ENCODE data around the gene SLC36A1.
"Not testable (repeated sequence)": the region's sequence is repeated elsewhere in the genome, so short reads cannot be mapped to it uniquely, and the experiment has no call there.

The SLC36A1 gene

DNA sequence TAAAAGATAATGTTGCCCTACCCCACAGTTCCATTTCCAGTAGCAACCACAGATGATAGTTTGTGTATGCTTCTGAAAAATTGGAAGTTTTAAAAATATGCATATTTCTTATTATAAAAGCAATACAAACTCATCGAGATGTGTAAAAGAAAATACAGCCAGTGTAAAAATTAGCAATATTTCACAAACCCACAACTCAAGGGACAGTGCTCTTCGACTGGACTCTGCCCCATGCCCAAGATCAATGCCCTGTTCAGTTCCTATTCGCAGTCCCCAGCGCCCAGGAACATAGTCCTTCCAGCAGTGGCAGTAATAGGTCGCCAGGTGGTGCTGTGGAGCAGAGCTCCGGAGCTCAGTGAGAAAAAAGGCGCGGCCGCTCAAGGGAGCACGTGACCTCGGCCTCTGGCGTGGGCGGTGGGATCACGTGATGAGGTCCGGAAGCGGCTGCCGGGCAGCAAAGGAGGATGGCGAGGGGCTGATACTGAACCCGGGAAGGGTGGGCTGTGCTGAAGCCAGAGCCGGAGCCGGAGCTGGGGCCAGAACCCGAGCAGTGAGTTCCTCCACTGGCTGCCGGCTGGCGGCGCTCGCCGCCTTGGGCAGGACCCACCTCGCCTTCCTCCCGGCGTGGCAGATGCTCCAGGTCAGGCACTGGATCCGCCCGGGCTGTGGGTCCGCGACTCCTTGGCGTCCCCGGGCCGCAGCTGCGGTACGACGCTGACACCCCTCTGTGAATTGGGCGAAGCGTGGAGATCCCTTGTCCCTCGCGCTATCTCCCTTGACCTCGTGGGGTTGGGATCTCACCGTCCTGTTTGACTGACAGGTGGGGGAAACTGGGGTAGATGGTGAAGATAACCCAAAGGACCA is at the start of gene SLC36A1:
TSS of gene SLC36A1 (plus strand) at position 430 of the 864 bp plus-strand sequence. CDS start 11,190 bp downstream, outside the sequence.
- DNase-seq (ENCODE audit: low spot score), result peak; percentile 96

DNA sequence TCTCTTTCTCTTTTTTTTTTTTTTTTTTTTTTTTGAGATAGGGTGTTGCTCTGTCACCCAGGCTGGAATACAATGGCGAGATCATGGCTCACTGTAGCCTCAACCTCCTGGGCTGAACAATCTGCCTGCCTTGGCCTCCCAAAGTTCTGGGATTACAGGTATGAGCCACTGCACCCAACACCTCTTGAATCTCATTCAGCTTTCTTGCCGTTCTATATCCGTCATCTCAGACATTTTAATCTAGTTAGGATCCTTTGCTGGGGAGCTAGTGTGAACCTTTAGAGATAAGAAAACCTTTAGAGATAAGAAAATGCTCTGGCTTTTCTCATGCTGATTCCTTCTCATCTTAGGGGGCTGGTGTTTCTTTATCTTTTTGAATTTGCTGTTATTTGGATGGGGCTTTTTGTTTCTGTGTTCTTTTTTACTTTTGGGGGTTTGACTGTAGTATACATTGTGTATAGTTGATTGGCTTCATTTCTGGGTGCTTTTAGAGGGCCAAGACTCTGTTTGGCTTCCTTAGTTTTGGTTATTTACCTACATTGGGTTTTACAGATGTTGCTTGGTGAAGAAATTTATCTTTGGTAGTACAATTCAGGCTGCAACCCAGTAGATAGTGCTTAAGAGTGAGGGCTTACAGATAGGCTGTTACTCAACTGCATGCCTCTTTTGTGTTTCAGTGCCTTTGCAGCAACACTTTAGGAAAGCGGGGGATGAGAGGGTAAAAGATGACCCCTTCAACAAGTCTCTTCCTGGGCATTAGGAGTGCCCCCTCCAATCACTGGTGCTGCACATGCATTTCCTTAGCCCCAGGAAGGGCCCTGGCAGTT is 41.9 kb upstream of the SLC36A1 start:
- no peak for DNase-seq (ENCODE audit: low spot score)

DNA sequence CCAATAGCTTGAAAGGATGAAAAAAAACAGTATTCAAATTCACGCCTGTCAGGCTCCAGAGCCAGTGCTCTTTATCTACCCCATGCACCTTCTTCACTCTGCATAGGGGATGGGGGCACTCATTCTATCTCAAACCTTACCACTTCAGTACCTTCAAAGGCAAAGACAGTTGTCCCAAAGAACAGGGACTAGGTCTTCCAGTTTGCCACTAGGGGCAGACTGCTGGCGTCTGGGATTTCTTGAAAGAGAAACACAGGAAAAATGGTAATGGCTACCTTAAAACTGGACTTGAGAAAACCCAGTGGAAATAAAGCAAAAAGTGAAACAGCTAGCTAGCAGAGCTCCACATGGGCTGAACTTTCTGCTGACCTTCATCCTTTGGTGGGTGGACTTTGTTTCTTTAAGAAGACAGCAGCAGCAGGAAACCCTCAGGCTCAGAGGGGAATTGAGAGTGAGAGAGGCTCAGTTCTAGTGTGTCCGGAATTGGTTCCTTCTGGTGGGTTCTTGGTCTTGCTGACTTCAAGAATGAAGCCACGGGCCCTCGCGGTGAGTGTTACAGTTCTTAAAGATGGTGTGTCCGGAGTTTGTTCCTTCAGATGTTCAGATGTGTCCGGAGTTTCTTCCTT is 41.0 kb upstream of the SLC36A1 start:
- peak; percentile 27 for DNase-seq (ENCODE audit: low spot score)

DNA sequence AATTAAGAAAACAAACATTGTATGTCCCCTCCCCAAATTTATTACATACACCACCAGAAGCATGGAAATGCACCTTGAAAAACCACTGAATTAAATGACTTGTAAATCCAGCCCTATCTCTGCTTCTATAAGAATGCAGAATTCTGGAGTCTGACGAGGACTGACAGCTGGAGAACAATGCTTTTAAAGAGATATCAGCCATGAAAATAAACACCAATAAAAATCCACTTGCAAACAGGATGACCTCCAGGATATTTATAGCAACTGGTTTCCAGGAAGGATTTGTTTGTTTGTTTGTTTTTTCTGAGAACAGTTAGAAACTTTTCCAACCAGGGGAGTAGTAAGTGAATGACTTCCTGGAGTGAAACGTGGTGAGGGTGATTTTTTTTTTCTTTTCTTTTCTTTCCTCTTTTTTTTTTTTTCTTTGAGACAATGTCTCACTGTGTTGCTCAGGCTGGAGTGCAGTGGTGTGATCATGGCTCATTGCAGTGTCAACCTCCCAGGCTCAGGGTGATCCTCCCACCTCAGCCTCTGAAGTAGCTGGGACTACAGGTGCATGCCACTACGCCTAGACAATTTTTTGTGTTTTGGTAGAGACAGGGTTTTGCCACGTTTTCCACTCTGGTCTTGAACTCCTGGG is 38.7 kb upstream of the SLC36A1 start:
- no peak for DNase-seq (ENCODE audit: low spot score)

DNA sequence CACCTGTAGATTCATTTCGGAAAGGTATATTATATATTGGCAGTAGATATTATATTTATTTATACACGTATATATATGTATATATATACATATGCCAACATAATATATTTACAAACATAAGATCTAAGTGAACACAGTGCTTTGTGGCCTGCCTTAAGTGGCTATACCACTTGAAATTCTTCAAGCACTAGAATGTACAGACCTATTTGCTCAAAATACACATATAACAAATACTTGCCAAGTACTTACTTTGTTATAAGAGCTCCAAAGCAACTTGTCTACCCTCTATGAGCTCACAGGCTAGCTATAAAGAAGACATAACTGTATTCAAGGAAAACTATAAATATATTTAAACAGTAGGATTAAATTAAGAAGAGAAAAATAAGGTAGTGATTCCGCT is 33.6 kb upstream of the SLC36A1 start:
- DNase-seq (ENCODE audit: low spot score), result no peak

DNA sequence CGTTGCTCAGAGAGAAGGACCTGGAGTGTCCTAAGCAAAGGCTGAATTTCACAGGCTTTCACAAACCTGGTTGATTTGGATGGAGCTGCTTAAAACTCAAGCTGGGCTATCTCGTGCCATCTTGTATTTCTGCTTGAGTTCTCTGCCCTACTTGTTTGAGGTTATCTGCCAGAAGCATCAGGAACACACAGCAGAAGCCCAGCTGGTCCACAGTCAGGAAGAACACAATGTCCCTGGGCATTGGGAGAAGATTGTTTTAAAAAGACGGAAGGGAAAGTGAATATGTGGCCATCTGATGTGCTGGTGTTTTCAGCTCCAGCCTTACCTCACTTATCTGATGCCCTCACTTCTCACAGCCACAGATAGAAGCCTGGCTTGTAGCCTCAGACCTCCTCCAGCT is 32.9 kb upstream of the SLC36A1 start:
- no peak for DNase-seq (ENCODE audit: low spot score)

DNA sequence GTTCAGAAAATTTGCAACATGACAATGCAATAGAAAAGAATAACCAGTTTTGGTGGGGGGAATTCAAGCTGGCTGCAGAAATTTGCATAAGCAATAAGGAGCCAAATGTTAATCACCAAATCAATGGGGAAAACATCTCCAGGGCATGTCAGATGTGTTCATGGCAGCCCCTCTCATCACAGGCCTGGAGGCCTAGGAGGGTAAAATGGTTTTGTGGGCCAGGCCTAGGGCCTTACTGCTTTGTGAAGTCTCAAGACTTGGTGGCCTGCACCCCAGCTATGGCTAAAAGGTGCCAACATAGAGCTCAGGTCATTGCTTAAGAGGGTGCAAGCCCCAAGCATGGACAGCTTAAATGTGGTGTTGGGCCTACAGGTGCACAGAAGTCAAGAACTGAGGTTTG is 29.7 kb upstream of the SLC36A1 start:
- DNase-seq (ENCODE audit: low spot score), result no peak

DNA sequence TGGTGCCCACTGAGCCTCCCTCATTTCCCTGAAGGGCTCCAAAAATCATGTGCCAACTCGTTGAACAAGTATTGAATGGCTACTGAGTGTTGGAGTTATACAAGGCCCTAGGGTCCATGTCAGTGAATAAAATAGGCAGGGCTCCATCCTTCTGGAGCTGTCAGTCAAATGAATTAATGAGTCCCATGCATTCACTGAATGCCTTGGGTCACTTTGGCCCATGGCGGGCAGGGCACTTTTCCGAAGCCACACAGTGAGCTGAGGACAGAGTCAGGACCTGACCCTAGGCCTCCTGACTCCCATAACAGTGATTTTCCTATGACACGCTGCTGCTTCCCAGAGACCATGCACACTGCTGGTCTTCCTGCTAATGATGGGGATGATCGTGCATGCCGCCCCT is 27.3 kb upstream of the SLC36A1 start:
- no peak for DNase-seq (ENCODE audit: low spot score)

DNA sequence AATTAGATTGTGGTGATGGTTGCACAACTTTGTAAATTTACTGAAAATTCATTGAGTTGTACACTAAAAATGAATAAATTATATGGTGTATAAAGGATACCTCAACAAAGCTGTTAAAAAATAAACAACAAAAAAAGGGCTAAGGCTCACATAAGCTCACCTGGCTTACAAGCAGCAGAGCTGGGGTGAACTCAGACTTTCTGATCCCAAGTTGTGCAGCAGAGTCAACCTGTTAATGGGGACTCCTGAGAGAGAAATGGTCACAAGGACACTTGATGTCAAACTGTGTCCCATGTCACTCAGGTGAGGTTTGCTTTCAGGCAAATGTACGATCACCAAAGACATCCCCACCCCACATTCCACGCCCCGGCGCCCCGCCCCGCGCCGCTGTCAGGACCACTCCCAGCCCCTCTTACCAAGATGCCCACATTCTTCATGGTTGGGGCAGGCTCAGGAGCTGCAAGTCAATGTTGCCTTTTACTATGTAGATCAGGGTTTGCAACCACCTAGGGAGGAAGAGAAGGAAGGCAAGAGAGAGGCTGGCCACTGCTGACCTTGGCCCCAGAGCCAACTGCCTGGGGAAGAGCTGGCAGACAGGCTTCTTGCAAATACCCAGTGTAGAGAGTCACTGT is 22.4 kb upstream of the SLC36A1 start:
- no peak for DNase-seq (ENCODE audit: low spot score)

DNA sequence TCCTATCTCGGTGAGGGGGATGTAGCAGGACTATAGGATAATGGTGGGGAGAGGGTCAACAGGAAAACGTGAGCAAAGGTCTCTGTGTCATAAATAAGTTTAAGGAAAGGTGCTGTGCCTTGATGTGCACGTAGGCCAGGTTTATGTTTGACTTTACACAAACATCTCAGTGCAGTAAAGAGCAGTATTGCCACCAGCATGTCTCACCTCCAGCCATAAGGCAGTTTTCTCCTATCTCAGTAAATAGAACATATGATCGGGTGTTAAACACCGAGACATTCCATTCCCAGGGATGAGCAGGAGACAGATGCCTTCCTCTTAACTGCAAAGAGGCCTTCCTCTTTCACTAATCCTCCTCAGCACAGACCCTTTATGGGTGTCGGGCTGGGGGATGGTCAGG is 21.1 kb upstream of the SLC36A1 start:
- DNase-seq (ENCODE audit: low spot score), result not testable (repeated sequence)

DNA sequence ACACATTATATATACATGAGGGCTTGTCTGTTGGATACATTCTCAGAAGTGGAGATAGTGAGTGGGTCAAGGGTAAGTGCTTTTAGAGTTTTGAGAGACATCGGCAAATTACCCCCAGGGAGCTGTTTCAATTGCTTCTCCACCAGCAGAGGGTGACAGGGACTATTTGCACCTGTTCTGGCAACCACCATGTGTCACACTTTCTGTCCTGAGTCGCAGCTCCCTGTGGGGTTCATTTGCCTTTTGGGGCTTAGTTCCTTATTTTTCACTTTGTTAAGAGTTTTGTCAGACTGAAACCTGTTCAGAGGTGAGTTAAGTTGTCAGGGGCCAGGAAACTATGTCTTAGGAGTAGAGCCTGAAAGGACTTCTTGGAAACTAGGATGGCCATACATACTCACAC is 20.1 kb upstream of the SLC36A1 start:
- DNase-seq (ENCODE audit: low spot score), result no peak

DNA sequence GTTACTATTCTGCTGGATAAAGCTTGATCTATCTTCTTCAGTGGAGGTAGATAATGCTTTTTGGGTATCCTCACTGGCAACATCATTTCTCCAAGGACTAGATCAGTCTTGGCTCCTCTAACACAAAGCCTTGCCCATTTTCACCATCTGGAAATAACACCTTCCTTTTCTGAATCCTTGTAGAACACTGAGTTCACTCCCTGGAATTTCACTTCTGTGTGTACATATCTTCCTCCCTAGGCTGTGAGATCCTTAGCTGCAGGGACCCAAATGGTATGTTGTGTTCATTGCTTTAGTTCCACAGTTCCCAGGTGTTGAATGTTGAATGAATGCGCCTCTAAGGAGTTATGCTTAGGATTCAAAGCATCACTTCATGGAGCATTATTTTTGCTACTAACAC is 16.7 kb upstream of the SLC36A1 start:
- no peak for DNase-seq (ENCODE audit: low spot score)

DNA sequence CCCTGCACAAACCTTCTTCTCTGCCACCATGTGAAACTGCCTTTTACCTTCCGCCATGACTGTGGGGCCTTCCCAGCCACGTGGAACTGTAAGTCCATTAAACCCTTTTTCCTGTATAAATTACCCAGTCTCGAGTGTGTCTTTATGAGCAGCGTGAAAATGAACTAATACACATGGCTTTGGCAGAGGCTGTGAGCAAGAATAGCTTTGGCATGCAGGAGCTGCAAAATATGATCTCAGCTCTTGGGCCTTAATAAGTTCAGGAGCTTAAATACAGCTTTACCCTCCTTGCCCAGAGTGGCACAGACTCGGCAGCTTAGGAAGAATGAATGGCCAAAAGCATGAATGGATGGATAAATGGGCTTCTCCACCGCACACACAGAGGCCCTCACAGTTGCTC is 15.7 kb upstream of the SLC36A1 start:
- DNase-seq (ENCODE audit: low spot score), result no peak

DNA sequence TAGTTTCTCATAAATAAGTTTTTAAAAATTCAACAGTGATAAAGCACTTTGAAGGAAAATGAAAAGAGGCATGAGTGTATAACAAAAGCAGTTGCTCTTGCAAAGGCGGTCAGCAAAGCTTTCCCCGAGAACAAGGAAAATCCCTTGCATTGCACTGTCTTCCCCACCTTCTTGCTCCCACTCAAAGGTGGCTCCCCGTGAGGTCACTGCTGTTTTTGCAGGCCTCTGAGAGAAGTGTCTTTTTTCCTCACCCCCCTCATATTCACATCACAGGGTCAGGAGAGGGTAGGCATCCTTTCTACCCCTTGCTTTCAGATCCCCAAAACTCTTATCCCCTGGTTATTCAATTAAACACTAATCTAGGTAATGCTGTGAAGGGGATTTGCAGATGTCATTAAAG is 15.2 kb upstream of the SLC36A1 start:
- DNase-seq (ENCODE audit: low spot score), result no peak

DNA sequence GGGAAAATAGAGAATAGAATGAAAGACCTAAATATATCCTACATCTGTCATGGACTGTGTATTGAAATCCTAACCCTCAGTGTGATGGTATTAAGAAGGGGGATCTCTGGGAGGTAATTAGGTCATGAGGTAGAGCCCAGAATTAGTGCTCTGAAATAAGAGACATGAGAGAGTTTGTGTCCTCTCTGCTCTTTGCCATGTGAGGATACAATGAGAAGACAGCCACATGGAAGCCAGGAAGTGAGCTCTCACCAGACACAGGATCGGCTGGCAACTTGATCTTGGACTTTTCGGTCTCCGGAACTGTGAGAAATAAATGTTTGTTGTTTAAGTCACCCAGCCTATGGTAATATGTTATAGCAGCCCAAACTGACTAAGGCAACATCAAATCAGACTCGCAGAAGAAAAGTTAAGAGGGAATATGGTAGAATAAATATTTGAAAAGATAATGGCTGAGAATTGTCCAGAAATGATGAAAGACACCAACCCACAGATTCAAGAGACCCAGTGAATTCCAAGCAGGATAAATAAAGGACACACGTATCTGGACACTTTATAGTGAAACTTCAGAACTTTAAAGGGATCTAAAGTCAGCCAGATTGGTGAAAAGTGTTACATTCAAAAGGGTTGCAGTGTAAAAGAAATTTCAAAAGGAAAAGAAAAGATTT is 12.7 kb upstream of the SLC36A1 start:
- DNase-seq (ENCODE audit: low spot score), result no peak

DNA sequence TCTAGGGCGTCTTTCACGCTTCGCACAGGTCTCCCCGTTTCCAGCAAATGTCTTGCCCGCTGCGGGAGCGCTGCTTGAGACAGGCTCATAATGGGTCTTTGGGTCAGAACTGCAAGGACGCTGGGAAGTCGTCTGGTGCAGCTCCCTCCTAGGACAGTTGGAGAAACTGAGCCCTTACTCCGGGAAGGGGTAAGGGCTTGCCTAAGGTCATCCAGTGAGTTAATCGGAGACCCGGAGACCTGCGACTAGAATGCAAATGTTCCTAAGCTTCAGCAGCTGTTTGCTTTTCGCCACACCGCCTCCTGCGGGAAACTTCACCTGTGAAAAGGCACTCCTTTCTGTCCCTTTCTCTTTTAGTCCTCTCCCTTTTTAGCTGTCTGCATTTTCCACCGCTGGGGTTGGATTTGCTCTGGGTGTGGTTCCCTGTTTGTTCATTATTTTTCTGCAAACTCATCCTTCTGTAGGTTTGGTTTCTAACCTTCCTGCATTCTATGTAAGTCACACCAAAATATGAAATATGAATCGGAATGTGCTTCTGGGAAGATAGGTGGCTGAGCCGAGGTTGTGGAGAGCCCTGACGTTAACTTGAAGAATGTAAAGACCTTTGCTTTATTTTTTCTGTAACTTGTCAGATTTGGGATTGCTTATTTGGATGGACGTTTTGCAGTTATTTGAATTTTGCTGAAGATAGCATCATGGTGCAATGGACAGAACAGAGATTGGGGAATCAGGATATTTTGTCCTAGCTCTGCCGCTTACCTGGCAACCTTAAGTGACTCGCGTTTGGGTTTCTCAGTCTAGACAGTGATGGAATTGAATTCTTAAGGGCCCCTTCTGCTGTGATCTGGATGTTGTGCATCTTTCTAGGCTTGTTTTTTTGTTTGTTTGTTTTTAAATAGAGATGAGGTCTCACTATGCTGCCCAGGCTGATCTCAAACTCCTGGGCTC is 909 bp downstream of the SLC36A1 start:
- peak; percentile 81 for DNase-seq (ENCODE audit: low spot score)

DNA sequence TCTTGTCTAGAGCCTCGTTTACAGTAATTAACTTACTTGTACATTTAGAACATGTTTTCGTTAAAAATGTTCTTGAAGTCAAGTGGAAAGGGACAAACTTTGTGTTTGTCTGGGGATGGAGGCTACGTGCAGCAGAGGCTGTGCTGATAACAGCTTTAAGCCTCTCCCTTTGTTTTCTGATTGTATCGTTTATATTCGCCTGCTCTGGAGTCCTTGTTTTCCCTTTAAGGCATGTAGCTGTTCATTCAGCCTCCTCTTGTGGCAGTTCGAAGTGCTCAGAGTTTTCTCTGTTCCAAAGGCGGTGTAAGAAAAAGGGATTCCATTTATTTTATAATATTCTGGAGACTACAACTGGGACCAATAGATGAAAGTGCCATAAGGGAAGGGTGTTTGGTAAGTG is 1.9 kb downstream of the SLC36A1 start:
- peak; percentile 38 for DNase-seq (ENCODE audit: low spot score)

DNA sequence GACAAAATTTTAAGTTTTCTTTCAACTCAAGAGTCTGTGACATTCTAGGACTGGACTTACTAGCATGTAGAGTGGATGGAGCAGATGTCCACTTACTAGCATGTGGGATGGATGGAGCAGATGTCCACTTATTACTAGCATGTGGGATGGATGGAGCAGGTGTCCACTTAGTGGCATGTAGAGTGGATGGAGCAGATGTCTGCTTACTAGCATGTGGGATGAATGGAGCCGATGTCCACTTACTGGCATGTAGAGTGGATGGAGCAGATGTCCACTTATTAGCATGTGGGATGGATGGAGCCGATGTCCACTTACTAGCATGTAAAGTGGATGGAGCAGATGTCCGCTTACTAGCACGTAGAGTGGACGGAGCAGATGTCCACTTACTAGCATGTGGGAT is 2.4 kb downstream of the SLC36A1 start:
- DNase-seq (ENCODE audit: low spot score), result no peak

DNA sequence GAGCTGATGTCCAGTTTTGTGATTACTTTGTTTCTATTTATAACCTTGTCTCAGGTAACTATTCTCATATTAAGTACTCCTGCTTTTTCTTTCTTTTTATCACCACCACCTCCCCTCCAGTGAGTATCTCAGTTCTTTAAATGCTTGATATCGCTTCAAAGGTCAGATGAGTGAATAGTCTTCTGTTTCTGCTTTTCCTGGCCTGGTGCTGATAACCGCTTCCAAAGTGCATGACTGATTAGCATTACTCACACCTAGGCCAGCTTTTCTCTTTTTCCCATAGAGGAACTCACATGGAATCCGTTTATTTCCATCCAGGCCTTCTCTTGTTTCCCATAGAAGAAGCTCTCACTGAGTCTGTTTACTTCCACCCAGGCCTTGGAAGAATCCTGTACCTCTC is 3.2 kb downstream of the SLC36A1 start:
- DNase-seq (ENCODE audit: low spot score), result no peak

All from hematopoietic multipotent progenitor cell treated with erythropoietin and hydrocortisone succinate and interleukin-3 and kit ligand, for 15 days (in vitro differentiated cells).